ENCODE data around the gene POLR2J.
A peak's percentile ranks its signal among the peaks of the same experiment; 100 is the strongest.

Gene POLR2J

GRCh38 chr7:102463841-102464576 lies 14.7 kb downstream of the POLR2J start:
- H2BK5ac ChIP-seq (ENCODE audit: low read depth, low read length, poor library complexity, severe bottlenecking), result no peak overlapping the region
- peak overlapping the region; percentile 99 for H2AFZ ChIP-seq (ENCODE audit: low read depth, low read length)
- peak overlapping the region; percentile 39 for H3K27ac ChIP-seq (ENCODE audit: low read length, poor library complexity, severe bottlenecking)
- H2BK120ac ChIP-seq (ENCODE audit: low read depth, low read length), result peak overlapping the region; percentile 44
- no peaks in the 10 kb centered on the region for H3K9me3 ChIP-seq (ENCODE audit: control insufficient read depth, low read length)
- H2BK12ac ChIP-seq (ENCODE audit: low read length in 2 of 2), result peak overlapping the region; percentile 61 to 83
- peak overlapping the region in 1 of 2 experiments; percentile 98 for H3K23ac ChIP-seq (ENCODE audit: low read length in 2 of 2)
- peaks cover 11 to 45% of the 10 kb centered on the region in 2 experiments for H3K36me3 ChIP-seq (ENCODE audit: control insufficient read depth in 1 of 2, insufficient read depth in 2 of 2, low read depth in 1 of 2, low read length in 2 of 2)
- H3K27me3 ChIP-seq (ENCODE audit: control insufficient read depth in 1 of 2, insufficient read depth in 1 of 2, low read length in 2 of 2), result no peaks in the 10 kb centered on the region
- H3K4me2 ChIP-seq (ENCODE audit: low read length, poor library complexity, severe bottlenecking), result peak overlapping the region; percentile 82
- DNase-seq, result peak; percentile 25
- peak overlapping the region; percentile 71 for H2AK5ac ChIP-seq (ENCODE audit: low read length, severe bottlenecking)
- H4K91ac ChIP-seq (ENCODE audit: low read length), result peak overlapping the region; percentile 95
- H3K4me1 ChIP-seq (ENCODE audit: control insufficient read depth, insufficient read depth, low read depth, low read length), result peaks cover 25% of the 10 kb centered on the region
- peak overlapping the region; percentile 99 for H4K8ac ChIP-seq (ENCODE audit: low read length)
- H3K79me1 ChIP-seq (replicated peaks; ENCODE audit: low read length, poor library complexity, severe bottlenecking), result peaks cover 50% of the 10 kb centered on the region
- peak overlapping the region; percentile 95 to 96 for H3K4ac ChIP-seq (ENCODE audit: low read depth in 1 of 2, low read length in 2 of 2)
- peak overlapping the region in 1 of 2 experiments; percentile 97 for H3K14ac ChIP-seq (ENCODE audit: low read length in 2 of 2)
- peak overlapping the region; percentile 74 for H2BK15ac ChIP-seq (ENCODE audit: low read depth, poor library complexity, severe bottlenecking)
- peak overlapping the region; percentile 99 for H3K9ac ChIP-seq (ENCODE audit: low read length)
- 25% methylated on average over 24 of the region's 24 CpGs for WGBS
- peak overlapping the region; percentile 96 to 99 for H3K18ac ChIP-seq (ENCODE audit: low read depth in 1 of 2, low read length in 2 of 2)
- H3K4me3 ChIP-seq (ENCODE audit: insufficient read depth in 1 of 2, low read depth in 1 of 2, low read length in 2 of 2), result peak overlapping the region; percentile 99 to 100

GRCh38 chr7:102460467-102460866 lies 18.3 kb downstream of the POLR2J start:
- H2BK15ac ChIP-seq (ENCODE audit: low read depth, poor library complexity, severe bottlenecking), result no peak overlapping the region
- no peak overlapping the region for H4K8ac ChIP-seq (ENCODE audit: low read length)
- 98% methylated on average over 8 of the region's 8 CpGs for WGBS
- H2BK120ac ChIP-seq (ENCODE audit: low read depth, low read length), result no peak overlapping the region
- no peak overlapping the region for H2BK12ac ChIP-seq (ENCODE audit: low read length in 2 of 2)
- H3K4me1 ChIP-seq (ENCODE audit: control insufficient read depth, insufficient read depth, low read depth, low read length), result peaks cover 9% of the 10 kb centered on the region
- no peak overlapping the region for H3K4me3 ChIP-seq (ENCODE audit: insufficient read depth in 1 of 2, low read depth in 1 of 2, low read length in 2 of 2)
- no peak overlapping the region for H3K4me2 ChIP-seq (ENCODE audit: low read length, poor library complexity, severe bottlenecking)
- H3K18ac ChIP-seq (ENCODE audit: low read depth in 1 of 2, low read length in 2 of 2), result no peak overlapping the region
- no peak overlapping the region for H3K4ac ChIP-seq (ENCODE audit: low read depth in 1 of 2, low read length in 2 of 2)
- H2AK5ac ChIP-seq (ENCODE audit: low read length, severe bottlenecking), result no peak overlapping the region
- no peaks in the 10 kb centered on the region for H3K27me3 ChIP-seq (ENCODE audit: control insufficient read depth in 1 of 2, insufficient read depth in 1 of 2, low read length in 2 of 2)
- no peak for DNase-seq
- H3K36me3 ChIP-seq (ENCODE audit: control insufficient read depth in 1 of 2, insufficient read depth in 2 of 2, low read depth in 1 of 2, low read length in 2 of 2), result peaks cover 36 to 52% of the 10 kb centered on the region in 2 experiments
- H3K14ac ChIP-seq (ENCODE audit: low read length in 2 of 2), result no peak overlapping the region
- no peak overlapping the region for H2BK5ac ChIP-seq (ENCODE audit: low read depth, low read length, poor library complexity, severe bottlenecking)
- no peak overlapping the region for H3K9ac ChIP-seq (ENCODE audit: low read length)
- no peaks in the 10 kb centered on the region for H3K9me3 ChIP-seq (ENCODE audit: control insufficient read depth, low read length)
- H3K23ac ChIP-seq (ENCODE audit: low read length in 2 of 2), result no peak overlapping the region
- H3K79me1 ChIP-seq (replicated peaks; ENCODE audit: low read length, poor library complexity, severe bottlenecking), result peaks cover 38% of the 10 kb centered on the region
- H3K27ac ChIP-seq (ENCODE audit: low read length, poor library complexity, severe bottlenecking), result no peak overlapping the region
- no peak overlapping the region for H2AFZ ChIP-seq (ENCODE audit: low read depth, low read length)
- H4K91ac ChIP-seq (ENCODE audit: low read length), result no peak overlapping the region

GRCh38 chr7:102459221-102459844 lies 19.4 kb downstream of the POLR2J start:
- Histone ChIP-seq H3K27ac (ENCODE audit: low read length, poor library complexity, severe bottlenecking) (no peak overlapping the region), H3K4me3 (ENCODE audit: insufficient read depth in 1 of 2, low read depth in 1 of 2, low read length in 2 of 2) (no peak overlapping the region), H3K36me3 (ENCODE audit: control insufficient read depth in 1 of 2, insufficient read depth in 2 of 2, low read depth in 1 of 2, low read length in 2 of 2) (peaks cover 36 to 56% of the 10 kb centered on the region in 2 experiments), H4K91ac (ENCODE audit: low read length) (no peak overlapping the region), H2AK5ac (ENCODE audit: low read length, severe bottlenecking) (no peak overlapping the region), H3K9ac (ENCODE audit: low read length) (no peak overlapping the region), H3K79me1 (replicated peaks; ENCODE audit: low read length, poor library complexity, severe bottlenecking) (peaks cover 32% of the 10 kb centered on the region), H3K4me1 (ENCODE audit: control insufficient read depth, insufficient read depth, low read depth, low read length) (peaks cover 8% of the 10 kb centered on the region), H2BK12ac (ENCODE audit: low read length in 2 of 2) (no peak overlapping the region), H3K14ac (ENCODE audit: low read length in 2 of 2) (no peak overlapping the region), H3K4me2 (ENCODE audit: low read length, poor library complexity, severe bottlenecking) (no peak overlapping the region), H3K27me3 (ENCODE audit: control insufficient read depth in 1 of 2, insufficient read depth in 1 of 2, low read length in 2 of 2) (no peaks in the 10 kb centered on the region), H2BK15ac (ENCODE audit: low read depth, poor library complexity, severe bottlenecking) (no peak overlapping the region), H2BK5ac (ENCODE audit: low read depth, low read length, poor library complexity, severe bottlenecking) (no peak overlapping the region), H3K9me3 (ENCODE audit: control insufficient read depth, low read length) (no peaks in the 10 kb centered on the region), H4K8ac (ENCODE audit: low read length) (no peak overlapping the region), H3K23ac (ENCODE audit: low read length in 2 of 2) (no peak overlapping the region), H3K4ac (ENCODE audit: low read depth in 1 of 2, low read length in 2 of 2) (no peak overlapping the region), H2BK120ac (ENCODE audit: low read depth, low read length) (no peak overlapping the region), H2AFZ (ENCODE audit: low read depth, low read length) (no peak overlapping the region), H3K18ac (ENCODE audit: low read depth in 1 of 2, low read length in 2 of 2) (no peak overlapping the region)
- 98% methylated on average over 20 of the region's 24 CpGs for WGBS
- no peak for DNase-seq

GRCh38 chr7:102457352-102457924 lies 21.3 kb downstream of the POLR2J start:
- H4K8ac ChIP-seq (ENCODE audit: low read length), result no peak overlapping the region
- H3K14ac ChIP-seq (ENCODE audit: low read length in 2 of 2), result no peak overlapping the region
- no peak overlapping the region for H2BK120ac ChIP-seq (ENCODE audit: low read depth, low read length)
- no peak overlapping the region for H2AK5ac ChIP-seq (ENCODE audit: low read length, severe bottlenecking)
- no peak overlapping the region for H2BK12ac ChIP-seq (ENCODE audit: low read length in 2 of 2)
- DNase-seq, result no peak
- H3K36me3 ChIP-seq (ENCODE audit: control insufficient read depth in 1 of 2, insufficient read depth in 2 of 2, low read depth in 1 of 2, low read length in 2 of 2), result peaks cover 36 to 56% of the 10 kb centered on the region in 2 experiments
- H3K27ac ChIP-seq (ENCODE audit: low read length, poor library complexity, severe bottlenecking), result no peak overlapping the region
- no peak overlapping the region for H2BK5ac ChIP-seq (ENCODE audit: low read depth, low read length, poor library complexity, severe bottlenecking)
- no peak overlapping the region for H3K23ac ChIP-seq (ENCODE audit: low read length in 2 of 2)
- H2BK15ac ChIP-seq (ENCODE audit: low read depth, poor library complexity, severe bottlenecking), result no peak overlapping the region
- peaks cover 20% of the 10 kb centered on the region for H3K79me1 ChIP-seq (replicated peaks; ENCODE audit: low read length, poor library complexity, severe bottlenecking)
- no peak overlapping the region for H3K9ac ChIP-seq (ENCODE audit: low read length)
- no peak overlapping the region for H3K4me2 ChIP-seq (ENCODE audit: low read length, poor library complexity, severe bottlenecking)
- no peak overlapping the region for H3K4ac ChIP-seq (ENCODE audit: low read depth in 1 of 2, low read length in 2 of 2)
- H3K4me3 ChIP-seq (ENCODE audit: insufficient read depth in 1 of 2, low read depth in 1 of 2, low read length in 2 of 2), result no peak overlapping the region
- no peaks in the 10 kb centered on the region for H3K9me3 ChIP-seq (ENCODE audit: control insufficient read depth, low read length)
- H2AFZ ChIP-seq (ENCODE audit: low read depth, low read length), result no peak overlapping the region
- H4K91ac ChIP-seq (ENCODE audit: low read length), result no peak overlapping the region
- no peaks in the 10 kb centered on the region for H3K27me3 ChIP-seq (ENCODE audit: control insufficient read depth in 1 of 2, insufficient read depth in 1 of 2, low read length in 2 of 2)
- H3K18ac ChIP-seq (ENCODE audit: low read depth in 1 of 2, low read length in 2 of 2), result no peak overlapping the region
- WGBS, result 97% methylated on average over 40 of the region's 40 CpGs
- H3K4me1 ChIP-seq (ENCODE audit: control insufficient read depth, insufficient read depth, low read depth, low read length), result peaks cover 2% of the 10 kb centered on the region
